Activated CD8-positive, alpha-beta T cell treated with anti-CD3 and anti-CD28 coated beads for 36 hours (primary cell): ENCODE measurements around the gene PTPRB. TPM values are rescaled to one million over a fixed set of nuclear protein-coding genes. Genes with fewer than 3 reads are reported as not detected.

Experiments used
- ATAC-seq: fragments of 200-7000 bp; cut with Tn5 transposase; one replicate; pipeline ENCODE4 v1.10.0; 2021; ENCODE audit warnings: mild to moderate bottlenecking, moderate library complexity
- CTCF ChIA-PET: fragments of 350-600 bp; sonication (Branson Sonifier 250); formaldehyde crosslinking; loops from one replicate; lab custom pipeline; 2021; ENCODE audit warnings: antibody characterized with exemption; lab: Charles Lee
- POLR2A ChIA-PET: fragments of 350-600 bp; sonication (Branson Sonifier 250); formaldehyde crosslinking; loops from one replicate; lab custom pipeline; 2021; ENCODE audit warnings: antibody characterized with exemption; lab: Charles Lee
- DNase-seq: peaks from one replicate; pipeline ENCODE4 v3.0.0-alpha.2; 2020
- H3K27ac Mint-ChIP-seq: one replicate; pipeline ENCODE4 v1.8.0; 2021; ENCODE audit warnings: mild to moderate bottlenecking, mixed read lengths
- H3K27me3 Mint-ChIP-seq: one replicate; pipeline ENCODE4 v1.8.0; 2021; ENCODE audit warnings: mixed read lengths
- H3K36me3 Mint-ChIP-seq: one replicate; pipeline ENCODE4 v1.8.0; 2021; ENCODE audit warnings: low read depth, mixed read lengths
- H3K4me1 Mint-ChIP-seq: one replicate; pipeline ENCODE4 v1.8.0; 2021; ENCODE audit warnings: low read depth, mixed read lengths
- H3K4me3 Mint-ChIP-seq: one replicate; pipeline ENCODE4 v1.8.0; 2021; ENCODE audit warnings: mild to moderate bottlenecking, moderate library complexity, mixed read lengths
- H3K9me3 Mint-ChIP-seq: one replicate; pipeline ENCODE4 v1.8.0; 2021; ENCODE audit warnings: mixed read lengths
- CTCF ChIP-seq: fragments of 200-600 bp; IDR thresholded peaks from one replicate; pipeline ENCODE4 v1.8.0; 2022; ENCODE audit warnings: antibody characterized with exemption, mild to moderate bottlenecking
- intact Hi-C: fragments of 100-400 bp; cut with micrococcal nuclease; formaldehyde crosslinking; loops from one replicate; pipeline ENCODE4 v1.10.0; 2022
- total RNA-seq, 2 experiments: library from RNA; stranded (reverse); gene quantifications; one replicate each; pipeline ENCODE4 v1.2.3, GENCODE V29; 2021

Gene PTPRB
- total RNA-seq, 2 experiments from 2014 or later, result not detected

GRCh38 chr12:70468741-70469140 lies 168.5 kb downstream of the PTPRB start:
- Mint-ChIP-seq H3K4me3 (no peak overlapping the region), H3K36me3 (no peaks in the 10 kb centered on the region), H3K27me3 (peaks cover 5% of the 10 kb centered on the region), H3K9me3 (peaks cover 5% of the 10 kb centered on the region), H3K27ac (no peak overlapping the region), H3K4me1 (no peaks in the 10 kb centered on the region)
- intact Hi-C loops, result no loop called here
- ATAC-seq (no peak), DNase-seq (no peak)
- TF ChIP-seq CTCF, result no peak
- POLR2A ChIA-PET, result no interaction called here
- CTCF ChIA-PET, result no interaction called here

GRCh38 chr12:70467918-70468733 lies 169.1 kb downstream of the PTPRB start:
- H3K36me3 Mint-ChIP-seq, result no peaks in the 10 kb centered on the region
- no peaks in the 10 kb centered on the region for H3K4me1 Mint-ChIP-seq
- TF ChIP-seq CTCF, result no peak
- no peak overlapping the region for H3K27ac Mint-ChIP-seq
- H3K9me3 Mint-ChIP-seq, result peaks cover 9% of the 10 kb centered on the region
- ATAC-seq, result no peak
- DNase-seq, result no peak
- no peak overlapping the region for H3K4me3 Mint-ChIP-seq
- ChIA-PET POLR2A (no interaction called here), CTCF (no interaction called here)
- intact Hi-C loops, result no loop called here
- H3K27me3 Mint-ChIP-seq, result peaks cover 2% of the 10 kb centered on the region

- DNase-seq (no peak), ATAC-seq (no peak)
- no peak for TF ChIP-seq CTCF
- H3K36me3 Mint-ChIP-seq, result no peaks in the 10 kb centered on the region
- H3K9me3 Mint-ChIP-seq, result peaks cover 9% of the 10 kb centered on the region
- H3K27ac Mint-ChIP-seq, result no peak overlapping the region
- H3K27me3 Mint-ChIP-seq, result no peaks in the 10 kb centered on the region
- H3K4me3 Mint-ChIP-seq, result no peak overlapping the region
- no peaks in the 10 kb centered on the region for H3K4me1 Mint-ChIP-seq
- intact Hi-C loops, result no loop called here
- ChIA-PET CTCF (no interaction called here), POLR2A (no interaction called here)
These were observed 169.8 kb downstream of the PTPRB start for GRCh38 chr12:70467476-70467875.

- DNase-seq (no peak), ATAC-seq (no peak)
- TF ChIP-seq CTCF, result no peak
- no peak overlapping the region for H3K4me3 Mint-ChIP-seq
- H3K9me3 Mint-ChIP-seq, result peaks cover 9% of the 10 kb centered on the region
- no peak overlapping the region for H3K27ac Mint-ChIP-seq
- H3K4me1 Mint-ChIP-seq, result no peaks in the 10 kb centered on the region
- H3K36me3 Mint-ChIP-seq, result no peaks in the 10 kb centered on the region
- intact Hi-C loops, result no loop called here
- H3K27me3 Mint-ChIP-seq, result no peaks in the 10 kb centered on the region
- POLR2A ChIA-PET, result no interaction called here
- CTCF ChIA-PET, result no interaction called here
These were observed 170.5 kb downstream of the PTPRB start for GRCh38 chr12:70466753-70467152.
